T-helper 2 cell treated with Interferon-gamma antibody and Interleukin-4, amounts not matched to agents 5 μg/mL and 100 μg/mL, for 36 hours (primary cell): Measurements from ENCODE around the gene KDM5B.

ENCODE experiments used
- DNase-seq: peaks from one replicate; pipeline ENCODE4 v3.0.0; 2021; ENCODE audit warnings: low spot score
- H3K27ac Mint-ChIP-seq: one replicate; pipeline ENCODE4 v1.8.0; 2021; ENCODE audit warnings: mild to moderate bottlenecking, mixed read lengths
- H3K27me3 Mint-ChIP-seq: one replicate; pipeline ENCODE4 v1.8.0; 2021; ENCODE audit warnings: low read depth, mixed read lengths
- H3K36me3 Mint-ChIP-seq: one replicate; pipeline ENCODE4 v1.8.0; 2021; ENCODE audit warnings: low read depth, mixed read lengths
- H3K4me1 Mint-ChIP-seq: one replicate; pipeline ENCODE4 v1.8.0; 2021; ENCODE audit warnings: low read depth, mixed read lengths
- H3K4me3 Mint-ChIP-seq: one replicate; pipeline ENCODE4 v1.8.0; 2022; ENCODE audit warnings: mild to moderate bottlenecking, moderate library complexity, mixed read lengths
- H3K9me3 Mint-ChIP-seq: one replicate; pipeline ENCODE4 v1.8.0; 2021; ENCODE audit warnings: mixed read lengths

KDM5B gene

DNA sequence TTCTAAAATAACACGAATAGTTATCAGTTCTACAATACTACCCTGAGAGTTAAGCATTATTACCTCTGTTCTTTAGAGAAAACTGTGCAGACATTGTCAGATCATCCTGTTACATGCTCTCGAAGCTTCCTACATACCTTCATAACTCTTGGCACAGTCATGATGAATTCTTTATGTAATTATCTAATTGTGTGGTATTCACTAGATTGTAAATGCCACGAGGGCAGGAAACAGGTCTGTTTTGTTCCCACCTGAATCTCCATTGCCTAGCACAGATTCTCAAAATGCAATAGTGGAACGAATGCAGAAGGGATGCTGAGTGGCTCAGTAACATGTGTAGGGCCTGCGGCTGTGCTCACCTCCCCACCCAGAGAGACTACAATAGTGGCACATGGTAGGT lies 101.4 kb downstream of the KDM5B start:
- Mint-ChIP-seq H3K36me3 (no peaks in the 10 kb centered on the region), H3K27me3 (peaks cover 55% of the 10 kb centered on the region), H3K27ac (no peak overlapping the region), H3K9me3 (no peaks in the 10 kb centered on the region), H3K4me3 (no peak overlapping the region), H3K4me1 (no peaks in the 10 kb centered on the region)
- no peak for DNase-seq

GRCh38 chr1:202704601-202705000 lies 103.6 kb downstream of the KDM5B start:
- Mint-ChIP-seq H3K27me3 (peaks cover 38% of the 10 kb centered on the region), H3K4me1 (no peaks in the 10 kb centered on the region), H3K9me3 (no peaks in the 10 kb centered on the region), H3K27ac (no peak overlapping the region), H3K4me3 (no peak overlapping the region), H3K36me3 (no peaks in the 10 kb centered on the region)
- no peak for DNase-seq

GRCh38 chr1:202703191-202703590 lies 105.0 kb downstream of the KDM5B start:
- peaks cover 5% of the 10 kb centered on the region for H3K4me1 Mint-ChIP-seq
- no peak overlapping the region for H3K4me3 Mint-ChIP-seq
- no peaks in the 10 kb centered on the region for H3K36me3 Mint-ChIP-seq
- H3K9me3 Mint-ChIP-seq = no peaks in the 10 kb centered on the region
- no peak for DNase-seq
- H3K27ac Mint-ChIP-seq = no peak overlapping the region
- H3K27me3 Mint-ChIP-seq = peaks cover 31% of the 10 kb centered on the region

DNA sequence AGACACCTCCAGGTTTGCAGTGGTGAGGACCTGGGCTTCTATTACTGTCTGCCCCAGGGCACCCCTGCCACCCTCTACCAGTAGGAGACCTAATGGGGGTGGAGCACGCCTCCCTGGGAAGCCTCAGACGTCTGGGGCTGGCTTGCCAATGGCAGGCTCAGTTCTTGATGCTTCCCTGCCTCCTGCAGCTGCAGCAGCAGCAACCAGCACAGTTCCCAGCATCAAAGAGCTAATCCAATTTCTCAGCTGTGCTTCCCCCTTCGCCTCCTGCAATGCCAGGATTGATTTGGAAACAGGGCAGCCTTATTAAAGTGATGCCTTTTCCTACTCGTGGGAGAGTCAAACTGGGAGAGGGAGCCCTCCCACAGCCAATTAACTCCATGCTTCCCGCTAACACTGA lies 106.1 kb downstream of the KDM5B start:
- no peaks in the 10 kb centered on the region for H3K9me3 Mint-ChIP-seq
- peaks cover 6% of the 10 kb centered on the region for H3K4me1 Mint-ChIP-seq
- no peak overlapping the region for H3K4me3 Mint-ChIP-seq
- H3K36me3 Mint-ChIP-seq = no peaks in the 10 kb centered on the region
- peaks cover 27% of the 10 kb centered on the region for H3K27me3 Mint-ChIP-seq
- H3K27ac Mint-ChIP-seq = no peak overlapping the region
- no peak for DNase-seq

DNA sequence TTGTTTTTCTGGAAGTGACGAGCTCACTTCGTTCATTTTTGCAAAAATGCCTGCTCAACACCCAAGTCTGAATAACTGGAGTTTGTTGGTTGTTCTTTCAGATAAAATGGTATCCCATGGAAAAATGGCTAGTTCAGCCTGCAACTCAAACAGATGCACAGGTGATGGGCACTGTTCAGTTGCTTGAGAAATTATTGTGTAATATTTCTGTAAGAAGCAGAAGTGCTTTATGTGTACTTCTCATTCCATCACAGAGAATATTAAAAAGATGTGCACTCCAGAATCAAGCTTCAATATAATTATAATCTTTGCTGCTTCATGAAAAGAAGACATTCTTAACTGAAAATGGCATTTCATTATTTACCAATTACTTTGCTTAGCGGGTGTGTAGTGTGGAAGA lies 107.0 kb downstream of the KDM5B start:
- no peak overlapping the region for H3K27ac Mint-ChIP-seq
- H3K4me1 Mint-ChIP-seq = peaks cover 6% of the 10 kb centered on the region
- DNase-seq = no peak
- H3K4me3 Mint-ChIP-seq = no peak overlapping the region
- H3K9me3 Mint-ChIP-seq = no peaks in the 10 kb centered on the region
- H3K36me3 Mint-ChIP-seq = no peaks in the 10 kb centered on the region
- H3K27me3 Mint-ChIP-seq = peaks cover 22% of the 10 kb centered on the region

DNA sequence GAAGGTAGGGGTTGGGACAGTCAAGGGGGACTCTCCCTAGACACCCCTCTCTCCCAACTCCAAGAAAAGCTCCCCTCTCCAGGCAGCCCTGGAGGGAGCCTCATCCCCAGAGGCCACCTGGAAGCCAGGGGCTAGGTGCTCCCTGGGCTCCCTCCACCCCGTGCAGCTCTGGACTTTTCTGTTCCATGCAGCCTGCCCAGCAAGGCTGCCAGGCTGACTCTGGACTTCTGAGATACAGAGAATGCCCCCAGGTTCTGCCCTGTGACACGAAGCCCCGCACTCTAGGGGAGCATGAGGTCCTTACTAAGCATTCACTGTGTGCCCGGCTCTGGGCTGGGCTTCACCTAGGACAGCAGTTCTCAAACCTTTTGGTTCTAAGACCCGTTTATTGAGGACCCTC lies 108.2 kb downstream of the KDM5B start:
- peaks cover 6% of the 10 kb centered on the region for H3K4me1 Mint-ChIP-seq
- no peak overlapping the region for H3K4me3 Mint-ChIP-seq
- H3K27ac Mint-ChIP-seq = no peak overlapping the region
- DNase-seq = no peak
- H3K27me3 Mint-ChIP-seq = peaks cover 27% of the 10 kb centered on the region
- no peaks in the 10 kb centered on the region for H3K36me3 Mint-ChIP-seq
- no peaks in the 10 kb centered on the region for H3K9me3 Mint-ChIP-seq

DNA sequence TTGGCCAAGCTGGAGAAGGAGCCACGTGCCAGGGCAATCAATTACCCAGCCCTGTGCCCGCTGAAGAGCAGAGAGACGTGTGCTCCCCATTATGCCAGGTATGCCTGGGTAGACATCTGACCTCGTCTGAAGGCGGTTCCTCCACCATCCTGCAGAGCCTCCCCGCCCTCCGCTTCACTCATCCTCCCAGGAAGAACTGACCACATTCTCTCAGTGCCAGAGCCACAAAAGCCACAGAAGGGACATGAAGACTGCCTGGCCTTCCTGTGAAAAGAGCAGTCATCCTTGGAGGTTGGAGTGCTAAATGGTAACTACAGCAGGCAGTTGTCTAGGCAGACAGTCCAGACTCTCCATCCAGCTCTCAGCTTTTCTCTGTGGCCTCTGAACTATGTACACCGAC lies 109.9 kb downstream of the KDM5B start:
- no peak for DNase-seq
- no peaks in the 10 kb centered on the region for H3K36me3 Mint-ChIP-seq
- no peaks in the 10 kb centered on the region for H3K9me3 Mint-ChIP-seq
- H3K4me1 Mint-ChIP-seq = peaks cover 6% of the 10 kb centered on the region
- no peak overlapping the region for H3K4me3 Mint-ChIP-seq
- no peak overlapping the region for H3K27ac Mint-ChIP-seq
- peaks cover 29% of the 10 kb centered on the region for H3K27me3 Mint-ChIP-seq

DNA sequence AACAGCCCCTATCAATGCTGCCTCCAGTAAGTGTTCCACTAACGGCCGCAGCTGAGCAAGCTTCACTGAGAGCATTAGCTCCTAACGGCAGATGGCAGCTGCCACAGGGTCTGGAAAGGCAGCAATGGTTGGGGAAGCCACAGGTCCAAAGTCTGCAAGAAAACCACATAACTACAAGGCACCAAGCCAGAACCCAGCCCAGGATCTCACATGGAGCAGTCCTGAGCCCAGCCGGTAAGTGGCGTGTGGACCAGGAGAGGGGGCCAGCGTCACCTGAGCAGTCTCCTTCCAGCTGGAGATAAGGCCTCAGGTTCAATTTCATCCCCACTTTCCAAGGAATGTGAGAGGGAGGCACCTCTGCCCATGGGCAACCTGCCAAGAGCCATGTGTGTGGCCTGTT lies 111.2 kb downstream of the KDM5B start:
- Mint-ChIP-seq H3K9me3 (no peaks in the 10 kb centered on the region), H3K4me3 (no peak overlapping the region), H3K27me3 (peaks cover 27% of the 10 kb centered on the region), H3K27ac (no peak overlapping the region), H3K4me1 (peaks cover 6% of the 10 kb centered on the region), H3K36me3 (no peaks in the 10 kb centered on the region)
- DNase-seq = no peak

DNA sequence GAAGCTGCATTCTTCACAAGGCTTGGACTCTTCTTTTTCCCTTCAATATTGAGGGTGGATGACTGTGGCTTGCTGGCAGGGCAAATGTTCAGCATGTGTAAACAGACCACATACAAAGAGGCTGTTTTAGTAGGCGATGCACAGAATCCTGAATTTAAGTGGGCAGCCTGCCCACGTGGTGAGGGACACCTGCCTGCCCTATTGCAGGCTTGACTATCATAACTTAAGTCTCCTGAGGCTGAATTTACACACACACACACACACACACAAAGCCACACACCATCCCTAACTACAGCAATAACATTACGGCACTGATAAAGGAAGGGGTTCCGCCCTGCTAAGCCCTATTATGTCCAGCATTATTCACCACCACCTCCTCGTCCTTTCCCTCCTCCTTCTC lies 113.9 kb downstream of the KDM5B start:
- no peaks in the 10 kb centered on the region for H3K36me3 Mint-ChIP-seq
- peaks cover 6% of the 10 kb centered on the region for H3K4me1 Mint-ChIP-seq
- peaks cover 24% of the 10 kb centered on the region for H3K27me3 Mint-ChIP-seq
- DNase-seq = no peak
- no peak overlapping the region for H3K4me3 Mint-ChIP-seq
- no peaks in the 10 kb centered on the region for H3K9me3 Mint-ChIP-seq
- no peak overlapping the region for H3K27ac Mint-ChIP-seq

DNA sequence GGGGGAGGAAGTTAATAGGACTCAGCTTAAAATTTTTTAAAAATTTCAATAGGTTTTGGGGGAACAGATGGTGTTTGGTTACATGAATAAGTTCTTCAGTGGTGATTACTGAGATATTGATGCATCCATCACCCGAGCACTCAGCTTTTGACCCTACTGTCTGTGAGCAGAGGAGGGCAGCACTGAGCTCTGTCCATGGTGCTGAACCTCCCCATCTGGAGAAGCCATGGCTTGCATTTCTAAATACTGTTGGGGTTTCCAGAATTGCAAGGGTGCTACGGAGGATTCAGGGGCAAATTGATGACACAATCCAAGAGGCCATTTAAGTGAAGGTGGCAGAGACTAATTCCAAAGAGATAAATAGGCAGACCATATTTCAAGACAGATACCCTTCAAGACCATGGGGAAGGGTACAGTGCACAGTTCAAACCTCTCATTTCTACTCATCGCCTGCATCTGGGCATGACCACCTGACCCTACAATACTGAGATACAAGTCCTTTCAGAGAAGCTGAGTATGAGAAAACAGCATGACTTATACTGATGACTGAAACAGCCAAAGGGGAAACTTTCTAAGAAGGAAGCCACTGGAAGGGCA lies 115.2 kb downstream of the KDM5B start:
- H3K27me3 Mint-ChIP-seq = peaks cover 17% of the 10 kb centered on the region
- H3K36me3 Mint-ChIP-seq = no peaks in the 10 kb centered on the region
- no peak overlapping the region for H3K4me3 Mint-ChIP-seq
- H3K4me1 Mint-ChIP-seq = no peaks in the 10 kb centered on the region
- H3K27ac Mint-ChIP-seq = no peak overlapping the region
- DNase-seq = peak; percentile 48
- H3K9me3 Mint-ChIP-seq = no peaks in the 10 kb centered on the region

DNA sequence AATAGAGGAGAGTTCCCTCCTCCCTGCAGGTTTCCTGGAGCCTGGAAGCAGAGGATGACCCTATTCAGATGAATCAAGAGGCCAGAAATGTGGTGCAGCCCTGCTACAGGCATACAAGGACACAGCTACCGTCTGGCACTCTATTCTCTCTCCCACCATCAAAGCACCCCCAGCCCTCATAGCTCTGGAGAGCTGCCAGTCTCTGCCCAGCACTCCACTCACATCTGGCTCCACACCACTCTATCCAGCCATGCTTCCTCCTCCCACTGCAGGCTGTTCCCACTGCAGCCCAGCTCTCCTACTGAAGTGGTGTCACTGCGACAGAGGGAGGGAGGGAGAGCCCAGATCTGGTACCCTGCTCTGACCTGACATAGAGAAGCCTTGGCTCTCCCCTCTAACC lies 116.4 kb downstream of the KDM5B start:
- no peaks in the 10 kb centered on the region for H3K4me1 Mint-ChIP-seq
- no peaks in the 10 kb centered on the region for H3K9me3 Mint-ChIP-seq
- no peak overlapping the region for H3K27ac Mint-ChIP-seq
- DNase-seq = no peak
- no peaks in the 10 kb centered on the region for H3K36me3 Mint-ChIP-seq
- peaks cover 16% of the 10 kb centered on the region for H3K27me3 Mint-ChIP-seq
- H3K4me3 Mint-ChIP-seq = no peak overlapping the region

- Mint-ChIP-seq H3K27ac (no peak overlapping the region), H3K4me3 (no peak overlapping the region), H3K4me1 (no peaks in the 10 kb centered on the region), H3K36me3 (no peaks in the 10 kb centered on the region), H3K9me3 (no peaks in the 10 kb centered on the region), H3K27me3 (peaks cover 5% of the 10 kb centered on the region)
- DNase-seq = no peak
These were observed 118.5 kb downstream of the KDM5B start for GRCh38 chr1:202689493-202690342.

DNA sequence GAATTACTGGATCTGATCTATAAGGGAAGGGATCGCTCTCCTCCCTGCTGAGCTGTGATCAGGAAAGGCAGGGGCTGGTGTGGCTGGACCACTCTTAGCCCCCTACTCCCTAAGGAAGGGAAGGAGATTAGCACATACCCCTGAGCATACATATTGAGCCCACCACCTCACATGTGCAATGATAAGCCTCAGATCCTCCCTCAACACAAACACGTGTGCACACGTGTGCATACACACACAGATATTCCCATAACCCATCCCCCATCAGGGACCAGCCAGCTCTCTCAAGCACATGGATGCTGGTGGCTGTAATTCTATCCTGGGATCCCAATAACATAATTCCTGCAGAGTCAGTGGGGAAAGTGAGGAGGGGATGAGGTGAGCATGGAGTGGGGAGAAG lies 119.1 kb downstream of the KDM5B start:
- Mint-ChIP-seq H3K36me3 (no peaks in the 10 kb centered on the region), H3K27me3 (peaks cover 7% of the 10 kb centered on the region), H3K4me3 (no peak overlapping the region), H3K9me3 (no peaks in the 10 kb centered on the region), H3K27ac (no peak overlapping the region), H3K4me1 (no peaks in the 10 kb centered on the region)
- DNase-seq = no peak

DNA sequence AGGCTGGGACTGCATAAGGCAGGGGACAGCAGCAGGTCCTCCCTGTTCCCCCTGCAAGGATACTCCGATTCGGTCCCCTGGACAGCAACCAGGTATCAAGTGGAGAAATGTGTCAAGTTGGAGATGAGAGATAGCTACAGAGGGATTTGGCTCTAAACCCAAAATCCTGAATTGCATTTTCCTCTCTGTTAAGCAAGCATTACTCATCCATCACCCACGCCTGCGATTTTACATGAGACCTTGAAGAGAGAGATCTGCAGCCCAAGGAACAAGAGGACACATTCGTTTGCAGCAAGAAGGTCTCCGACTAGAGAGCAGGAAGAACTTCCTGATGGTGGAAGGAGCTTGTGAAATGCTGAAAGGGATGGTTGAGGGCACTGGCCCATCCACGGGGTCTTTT lies 119.8 kb downstream of the KDM5B start:
- H3K27ac Mint-ChIP-seq = no peak overlapping the region
- no peak for DNase-seq
- no peaks in the 10 kb centered on the region for H3K36me3 Mint-ChIP-seq
- H3K4me1 Mint-ChIP-seq = no peaks in the 10 kb centered on the region
- H3K4me3 Mint-ChIP-seq = no peak overlapping the region
- no peaks in the 10 kb centered on the region for H3K9me3 Mint-ChIP-seq
- peaks cover 8% of the 10 kb centered on the region for H3K27me3 Mint-ChIP-seq

- H3K9me3 Mint-ChIP-seq = no peaks in the 10 kb centered on the region
- no peak overlapping the region for H3K4me3 Mint-ChIP-seq
- peaks cover 6% of the 10 kb centered on the region for H3K27me3 Mint-ChIP-seq
These were observed 120.4 kb downstream of the KDM5B start for GRCh38 chr1:202687798-202688197.

More at GRCh38 chr1:202687798-202688197, 120.4 kb downstream of the KDM5B start:
- H3K4me1 Mint-ChIP-seq = no peaks in the 10 kb centered on the region
- no peak for DNase-seq
- H3K27ac Mint-ChIP-seq = no peak overlapping the region
- no peaks in the 10 kb centered on the region for H3K36me3 Mint-ChIP-seq
